H1 (cell line): ENCODE data around the gene BACE1. TPM values are rescaled to one million over a fixed set of nuclear protein-coding genes. Genes with fewer than 3 reads are reported as not detected.

ENCODE experiments used
- CTCF ChIA-PET: fragments of 300-600 bp; sonication (Branson Sonifier 250); formaldehyde crosslinking; loops from one replicate; lab custom pipeline; 2021; ENCODE audit not compliant: partially characterized antibody; lab: Charles Lee
- POLR2A ChIA-PET: fragments of 300-600 bp; sonication (Branson Sonifier 250); formaldehyde crosslinking; loops from one replicate; lab custom pipeline; 2021; ENCODE audit warnings: inconsistent platforms; ENCODE audit not compliant: partially characterized antibody; lab: Charles Lee
- DNase-seq, 2 experiments: peaks; one replicate each; pipeline versions ENCODE4 v3.0.0 to v3.0.0-alpha.2; 2010 to 2022; ENCODE audit warnings: low spot score in 2 of 2, low read depth in 1 of 2, mixed read lengths in 1 of 2
- FAIRE-seq: peaks from 2 replicates; lab custom pipeline; 2011; peaks lifted over from hg19 to GRCh38; lab: Jason Lieb, UNC
- H2AFZ ChIP-seq: 2 replicates; pipeline ENCODE4 v1.8.1; 2012; ENCODE audit warnings: low read length, inconsistent platforms
- H2AK5ac ChIP-seq: 2 replicates; pipeline ENCODE4 v1.6.1; 2013; ENCODE audit warnings: low read depth, low read length
- H2BK120ac ChIP-seq: replicated peaks from 2 replicates; pipeline ENCODE3; 2013; ENCODE audit warnings: low read depth, low read length, inconsistent platforms
- H2BK12ac ChIP-seq: 2 replicates; pipeline ENCODE4 v1.6.1; 2013; ENCODE audit warnings: low read depth, low read length
- H2BK15ac ChIP-seq: 2 replicates; pipeline ENCODE4 v1.6.1; 2013; ENCODE audit warnings: low read length
- H2BK20ac ChIP-seq: 2 replicates; pipeline ENCODE4 v1.6.1; 2013; ENCODE audit warnings: low read length
- H2BK5ac ChIP-seq: 2 replicates; pipeline ENCODE4 v1.6.1; 2013; ENCODE audit warnings: low read depth, low read length
- H3K14ac ChIP-seq: 2 replicates; pipeline ENCODE4 v1.6.1; 2013; ENCODE audit warnings: inconsistent platforms; ENCODE audit not compliant: insufficient read length
- H3K18ac ChIP-seq: 2 replicates; pipeline ENCODE4 v1.6.1; 2013; ENCODE audit warnings: low read length; ENCODE audit errors: extremely low read depth
- H3K23ac ChIP-seq: 2 replicates; pipeline ENCODE4 v1.6.1; 2013; ENCODE audit warnings: inconsistent platforms; ENCODE audit not compliant: insufficient read length
- H3K23me2 ChIP-seq: 2 replicates; pipeline ENCODE4 v1.6.1; 2013; ENCODE audit warnings: low read depth, low read length
- H3K27ac ChIP-seq: 2 replicates; pipeline ENCODE4 v1.6.1; 2011; ENCODE audit warnings: low read depth, low read length, inconsistent platforms
- H3K27me3 ChIP-seq, 4 experiments: replicated peaks in 1 of 4; 1 replicate in 1 of 4; 2 replicates in 3 of 4; pipeline versions ENCODE4 v1.6.1 to v1.8.1; 2011 to 2013; ENCODE audit warnings: low read length in 3 of 4, mild to moderate bottlenecking in 3 of 4, inconsistent platforms in 2 of 4, mixed read lengths in 2 of 4, moderate library complexity in 1 of 4; ENCODE audit not compliant: control insufficient read depth in 3 of 4, insufficient read depth in 3 of 4; ENCODE audit errors: extremely low read depth in 1 of 4
- H3K36me3 ChIP-seq, 4 experiments: 2 replicates each; pipeline versions ENCODE4 v1.6.1 to v1.8.1; 2011 to 2013; ENCODE audit warnings: mild to moderate bottlenecking in 4 of 4, low read length in 3 of 4, moderate library complexity in 2 of 4, control low read depth in 1 of 4, inconsistent platforms in 1 of 4; ENCODE audit not compliant: insufficient read depth in 4 of 4, control insufficient read depth in 2 of 4
- H3K4ac ChIP-seq: replicated peaks from 2 replicates; pipeline ENCODE3; 2013; ENCODE audit warnings: low read length, low read depth, mixed read lengths, inconsistent platforms; ENCODE audit not compliant: insufficient read length
- H3K4me1 ChIP-seq, 4 experiments: replicated peaks in 1 of 4; 1 replicate in 1 of 4; 2 replicates in 3 of 4; pipeline versions ENCODE4 v1.6.1 to v1.8.1; 2011 to 2013; ENCODE audit warnings: low read length in 3 of 4, inconsistent platforms in 2 of 4, mixed read lengths in 1 of 4; ENCODE audit not compliant: insufficient read depth in 4 of 4, control insufficient read depth in 3 of 4
- H3K4me2 ChIP-seq, 2 experiments: 2 replicates each; pipeline versions ENCODE4 v1.6.1 to v1.8.1; 2011 to 2013; ENCODE audit warnings: low read depth in 2 of 2, low read length in 2 of 2, control low read depth in 1 of 2, inconsistent platforms in 1 of 2, mild to moderate bottlenecking in 1 of 2; ENCODE audit not compliant: insufficient read depth in 1 of 2
- H3K4me3 ChIP-seq, 4 experiments: fragments of 200-600, 300-600 bp in 1 of 4; sonication (generic), shearing (Covaris generic), sonication (Bioruptor Twin) in 1 of 4; 2 replicates each; pipeline versions ENCODE4 v1.5.1 to v1.8.1; 2011 to 2016; ENCODE audit warnings: low read length in 4 of 4, low read depth in 3 of 4, control low read depth in 2 of 4, inconsistent platforms in 2 of 4, mild to moderate bottlenecking in 2 of 4, mixed read lengths in 1 of 4, moderate library complexity in 1 of 4; ENCODE audit not compliant: insufficient read depth in 2 of 4; ENCODE audit errors: extremely low read depth in 1 of 4
- H3K56ac ChIP-seq: replicated peaks from 2 replicates; pipeline ENCODE3; 2013; ENCODE audit warnings: low read depth, mild to moderate bottlenecking, mixed read lengths, low read length, inconsistent platforms; ENCODE audit not compliant: insufficient read length
- H3K79me1 ChIP-seq: 2 replicates; pipeline ENCODE4 v1.6.1; 2013; ENCODE audit warnings: low read depth, low read length, control low read depth
- H3K79me2 ChIP-seq, 2 experiments: 2 replicates each; pipeline versions ENCODE4 v1.6.1 to v1.8.1; 2012 to 2013; ENCODE audit warnings: low read length in 2 of 2, mild to moderate bottlenecking in 2 of 2, inconsistent platforms in 1 of 2; ENCODE audit not compliant: insufficient read depth in 2 of 2, control insufficient read depth in 1 of 2
- H3K9ac ChIP-seq, 4 experiments: replicated peaks in 1 of 4; 1 replicate in 1 of 4; 2 replicates in 3 of 4; pipeline versions ENCODE4 v1.6.1 to v1.8.1; 2011 to 2013; ENCODE audit warnings: low read depth in 3 of 4, low read length in 3 of 4, control low read depth in 2 of 4, mild to moderate bottlenecking in 2 of 4, moderate library complexity in 2 of 4, inconsistent platforms in 1 of 4; ENCODE audit errors: extremely low read depth in 1 of 4
- H3K9me3 ChIP-seq, 2 experiments: 2 replicates each; pipeline versions ENCODE4 v1.6.1 to v1.8.1; 2012 to 2013; ENCODE audit warnings: mild to moderate bottlenecking in 2 of 2, moderate library complexity in 2 of 2, control low read depth in 1 of 2, inconsistent platforms in 1 of 2, low read depth in 1 of 2, low read length in 1 of 2, mixed read lengths in 1 of 2; ENCODE audit not compliant: insufficient read depth in 2 of 2
- H4K20me1 ChIP-seq, 2 experiments: replicated peaks in 1 of 2; 2 replicates each; pipeline versions ENCODE3 to v1.8.1; 2011 to 2013; ENCODE audit warnings: inconsistent platforms in 2 of 2, low read length in 2 of 2, mild to moderate bottlenecking in 1 of 2; ENCODE audit not compliant: insufficient read depth in 2 of 2, control insufficient read depth in 1 of 2
- H4K5ac ChIP-seq: 2 replicates; pipeline ENCODE4 v1.6.1; 2013; ENCODE audit warnings: low read length, low read depth, mixed read lengths, inconsistent platforms; ENCODE audit not compliant: insufficient read length
- H4K8ac ChIP-seq: 2 replicates; pipeline ENCODE4 v1.8.0; 2013; ENCODE audit warnings: mild to moderate bottlenecking, moderate library complexity, low read length, inconsistent platforms; ENCODE audit not compliant: insufficient read depth; ENCODE audit errors: extremely low read depth
- H4K91ac ChIP-seq: replicated peaks from 2 replicates; pipeline ENCODE3; 2013; ENCODE audit warnings: low read length, mixed read lengths, inconsistent platforms; ENCODE audit not compliant: insufficient read length
- E2F6 ChIP-seq: IDR thresholded peaks from 2 replicates; pipeline ENCODE4 v1.6.1; 2012; ENCODE audit warnings: inconsistent platforms
- EP300 ChIP-seq, 2 experiments: IDR thresholded peaks; 1 replicate in 1 of 2; 2 replicates in 1 of 2; pipeline ENCODE4 v1.6.1; 2011 to 2012; ENCODE audit warnings: low read depth in 2 of 2, low read length in 2 of 2, mild to moderate bottlenecking in 2 of 2, borderline replicate concordance in 1 of 2, inconsistent platforms in 1 of 2, moderate library complexity in 1 of 2
- JUND ChIP-seq: IDR thresholded peaks from 2 replicates; pipeline ENCODE4 v1.6.1; 2011; ENCODE audit warnings: mild to moderate bottlenecking, improper control_type of control experiment, low read length
- MAFK ChIP-seq: IDR thresholded peaks from 2 replicates; pipeline ENCODE4 v1.6.1; 2012; ENCODE audit warnings: low read depth, mild to moderate bottlenecking, improper control_type of control experiment, low read length
- POLR2AphosphoS5 ChIP-seq: IDR thresholded peaks from 2 replicates; pipeline ENCODE4 v1.6.1; 2011; ENCODE audit warnings: low read depth, low read length
- TBP ChIP-seq: IDR thresholded peaks from 2 replicates; pipeline ENCODE4 v1.6.1; 2011; ENCODE audit warnings: low read depth, low read length, improper control_type of control experiment
- WGBS, 2 experiments: shearing (Covaris generic) in 1 of 2; methylation state at CpG; one replicate each; pipeline versions ENCODE4 v1.1.6 to v1.1.7; 2013 to 2015; ENCODE audit warnings: low lambda C conversion rate in 2 of 2, mixed read lengths in 2 of 2, inconsistent platforms in 1 of 2, low coverage in 1 of 2, missing lambda C conversion rate in 1 of 2; ENCODE audit not compliant: insufficient replicate concordance in 2 of 2, insufficient coverage in 1 of 2, insufficient read length in 1 of 2; ENCODE audit errors: extremely low coverage in 1 of 2, missing lambda C conversion rate in 1 of 2; 5-methylcytosine and 5-hydroxymethylcytosine counted together
- polyA plus RNA-seq, 7 experiments: library from polyadenylated mRNA; depleted of rRNA in 3 of 7; stranded (reverse) in 5 of 7; unstranded in 2 of 7; fragments of >200 nt in 5 of 7; fragments of 200-250 nt in 2 of 7; gene quantifications; 1 replicate in 5 of 7; 2 replicates in 1 of 7; 4 replicates in 1 of 7; pipeline versions ENCODE4 v1.2.1 to v1.2.3, GENCODE V29; 2011 to 2013; ENCODE audit warnings: missing spikeins in 2 of 7, mixed read lengths in 2 of 7
- total RNA-seq: library from RNA; stranded (reverse); fragmentation: NEBNext Ultra II Directional; extraction: Animal tissue kit (Norgen Biotek cat#: 25700); gene quantifications from 2 replicates; pipeline ENCODE4 v1.2.1, GENCODE V29; 2021
- TF ChIP-seq, protein P1 (sequence below): IDR thresholded peaks from 2 replicates; pipeline ENCODE4 v1.6.1; 2012; ENCODE audit warnings: low read length, inconsistent platforms

The BACE1 gene
- total and polyA plus RNA-seq, 2 of the 8 experiments (the other 6 are each of a cell fraction or from before 2014, with no cell fraction given): 7.7 to 7.9 TPM

DNA sequence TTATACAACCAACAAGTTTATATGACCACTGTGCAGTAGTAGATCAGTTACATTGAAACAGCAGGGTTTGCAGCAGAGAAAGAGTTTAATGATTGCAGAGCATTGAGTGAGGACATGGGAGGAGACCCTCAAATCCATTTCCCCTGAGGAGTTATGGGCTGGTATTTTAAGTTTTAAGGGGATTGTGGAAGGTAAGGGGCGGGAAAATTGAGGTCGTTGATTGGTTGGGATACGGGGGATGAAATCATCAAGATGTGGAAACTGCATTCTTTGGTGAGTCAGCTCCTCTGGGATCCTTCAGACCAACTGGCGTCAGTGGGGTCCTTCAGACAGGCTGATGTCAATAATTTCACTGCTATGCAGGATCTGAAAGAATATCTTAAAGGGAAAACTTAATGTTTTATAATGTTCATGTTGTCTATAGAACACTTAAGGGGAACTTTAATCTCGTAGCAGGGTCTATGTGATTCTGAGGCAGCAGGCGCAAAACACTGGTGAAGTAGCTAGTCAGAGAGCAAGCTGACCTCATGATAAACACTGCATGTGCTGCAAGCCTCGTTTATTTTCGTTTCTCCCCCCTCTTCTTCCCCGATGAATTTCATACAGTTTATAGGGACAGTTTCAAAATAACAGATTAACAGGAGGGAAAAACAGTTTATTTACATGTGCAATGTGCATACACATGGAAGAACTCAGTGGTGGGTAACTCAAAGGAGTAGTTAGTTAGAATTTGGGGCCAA is 42.3 kb downstream of the BACE1 start:
- H3K18ac ChIP-seq: no peak overlapping the region
- DNase-seq: peak in 1 of 2 experiments; percentile 17
- no peaks in the 10 kb centered on the region for H3K79me2 ChIP-seq
- H4K91ac ChIP-seq: no peak overlapping the region
- H3K36me3 ChIP-seq: no peaks in the 10 kb centered on the region
- no peaks in the 10 kb centered on the region; the same call in 1 of the 2 replicates for H3K23me2 ChIP-seq
- H3K9ac ChIP-seq: no peak overlapping the region
- peak; percentile 26; the same call in 1 of the 2 replicates for TF ChIP-seq MAFK
- TF ChIP-seq, protein P1, sequence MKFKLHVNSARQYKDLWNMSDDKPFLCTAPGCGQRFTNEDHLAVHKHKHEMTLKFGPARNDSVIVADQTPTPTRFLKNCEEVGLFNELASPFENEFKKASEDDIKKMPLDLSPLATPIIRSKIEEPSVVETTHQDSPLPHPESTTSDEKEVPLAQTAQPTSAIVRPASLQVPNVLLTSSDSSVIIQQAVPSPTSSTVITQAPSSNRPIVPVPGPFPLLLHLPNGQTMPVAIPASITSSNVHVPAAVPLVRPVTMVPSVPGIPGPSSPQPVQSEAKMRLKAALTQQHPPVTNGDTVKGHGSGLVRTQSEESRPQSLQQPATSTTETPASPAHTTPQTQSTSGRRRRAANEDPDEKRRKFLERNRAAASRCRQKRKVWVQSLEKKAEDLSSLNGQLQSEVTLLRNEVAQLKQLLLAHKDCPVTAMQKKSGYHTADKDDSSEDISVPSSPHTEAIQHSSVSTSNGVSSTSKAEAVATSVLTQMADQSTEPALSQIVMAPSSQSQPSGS: 0 out of 2 replicates have a peak, but pooled peaks have one; percentile 38
- TF ChIP-seq TBP: no peak
- TF ChIP-seq EP300 (IDR thresholded peaks at IDR 0.05; ENCODE audit: borderline replicate concordance in 1 of 2, low read depth in 2 of 2, low read length in 2 of 2): no peak
- peak; percentile 80 for TF ChIP-seq E2F6
- 0 out of 2 replicates have a peak, but pooled peaks have one; percentile 54 for TF ChIP-seq JUND
- no peak for TF ChIP-seq POLR2AphosphoS5
- no peak overlapping the region for H2BK15ac ChIP-seq
- FAIRE-seq: peak; percentile 50
- H2AFZ ChIP-seq: no peak overlapping the region
- H3K14ac ChIP-seq: no peak overlapping the region
- no peak overlapping the region for H3K4me2 ChIP-seq
- H4K8ac ChIP-seq: no peak overlapping the region
- no peak overlapping the region for H3K4ac ChIP-seq
- H3K23ac ChIP-seq: no peak overlapping the region
- H3K4me3 ChIP-seq: no peak overlapping the region
- WGBS, 2 experiments: 92 to 100% methylated on average over 3 to 9 of the region's 9 CpGs
- no peaks in the 10 kb centered on the region for H3K27me3 ChIP-seq
- ChIA-PET CTCF (interaction anchor here (0.6 kb wide), 2 partner anchors 74 to 755 kb away, joined by 3 read pairs; no protein-coding TSS in a partner anchor), POLR2A (interaction anchor here (0.7 to 1.3 kb wide), 4 partner anchors 10 to 37 kb away, joined by 3 to 6 read pairs (median 3); no protein-coding TSS in a partner anchor)
- no peaks in the 10 kb centered on the region for H4K20me1 ChIP-seq
- H2AK5ac ChIP-seq: no peak overlapping the region
- H3K27ac ChIP-seq: no peak overlapping the region
- H3K56ac ChIP-seq: no peak overlapping the region
- H2BK12ac ChIP-seq: no peak overlapping the region
- no peaks in the 10 kb centered on the region for H3K4me1 ChIP-seq
- no peaks in the 10 kb centered on the region for H3K79me1 ChIP-seq
- H2BK5ac ChIP-seq: no peak overlapping the region
- H3K9me3 ChIP-seq: no peaks in the 10 kb centered on the region
- H4K5ac ChIP-seq: no peak overlapping the region
- H2BK20ac ChIP-seq: no peak overlapping the region
- no peak overlapping the region for H2BK120ac ChIP-seq
